Keratinocyte (primary cell): ENCODE data around the gene ACOXL.

ENCODE experiments used
- CTCF ChIP-seq, 3 experiments: IDR thresholded peaks in 1 of 3; conservative IDR thresholded peaks in 1 of 3; optimal IDR thresholded peaks in 1 of 3; 2 replicates in 2 of 3; 3 replicates in 1 of 3; pipeline versions ENCODE3 to v1.5.1; 2011; ENCODE audit warnings: low read length in 3 of 3, mild to moderate bottlenecking in 3 of 3, moderate library complexity in 2 of 3, control low read depth in 1 of 3, inconsistent platforms in 1 of 3; ENCODE audit not compliant: insufficient read depth in 2 of 3; ENCODE audit errors: extremely low read depth in 1 of 3
- EZH2 ChIP-seq: IDR thresholded peaks from one replicate; pipeline ENCODE4 v1.6.1; 2012; ENCODE audit warnings: inconsistent platforms, mild to moderate bottlenecking, low read length, moderate library complexity

GRCh38 chr2:111061191-111061590 is 328.8 kb downstream of the ACOXL start:
- TF ChIP-seq CTCF (optimal IDR thresholded peaks at IDR 0.05 in 1 of 3, IDR thresholded peaks at IDR 0.05 in 1 of 3, conservative IDR thresholded peaks at IDR 0.05 in 1 of 3; ENCODE audit: extremely low read depth in 1 of 3, insufficient read depth in 2 of 3, low read length in 3 of 3) (no peak), EZH2 (no peak)
